Measurements from ENCODE around the gene SDF4. TPM values are rescaled to one million over a fixed set of nuclear protein-coding genes. Genes with fewer than 3 reads are reported as not detected.

The SDF4 gene
- total RNA-seq, 1 donor from 2014 or later, result 175 TPM

GRCh38 chr1:1217621-1218523 lies 13.9 kb downstream of the SDF4 start:
- peaks cover 4% of the 10 kb centered on the region for H3K36me3 ChIP-seq (ENCODE audit: insufficient read depth, low read length)
- TF ChIP-seq CTCF (IDR thresholded peaks at IDR 0.05; ENCODE audit: insufficient read depth, low read depth, low read length) (no peak), EZH2 (IDR thresholded peaks at IDR 0.05; ENCODE audit: insufficient read depth, low read length) (no peak)
- H3K4me3 ChIP-seq (ENCODE audit: insufficient read depth, low read depth, low read length), result no peak overlapping the region
- H3K79me2 ChIP-seq (ENCODE audit: insufficient read depth, low read length), result peaks cover 7% of the 10 kb centered on the region
- no peak overlapping the region for H3K9ac ChIP-seq (ENCODE audit: low read length)
- FAIRE-seq, result no peak
- Mint-ChIP-seq H3K27ac (ENCODE audit: unreplicated experiment) (no peak overlapping the region), H3K4me1 (ENCODE audit: low read depth, unreplicated experiment) (peaks cover 2% of the 10 kb centered on the region), H3K9me3 (ENCODE audit: unreplicated experiment) (no peaks in the 10 kb centered on the region), H3K4me3 (ENCODE audit: unreplicated experiment) (no peak overlapping the region), H3K27me3 (ENCODE audit: low read depth, unreplicated experiment) (no peaks in the 10 kb centered on the region), H3K36me3 (ENCODE audit: low read depth, unreplicated experiment) (peaks cover 10% of the 10 kb centered on the region)
- H3K27me3 ChIP-seq (ENCODE audit: insufficient read depth, low read length), result no peaks in the 10 kb centered on the region
- H4K20me1 ChIP-seq (ENCODE audit: insufficient read depth, low read length), result peaks cover 30% of the 10 kb centered on the region
- no peak for DNase-seq (ENCODE audit: low read depth)
- no peaks in the 10 kb centered on the region for H3K4me1 ChIP-seq (ENCODE audit: insufficient read depth, low read length)
- no peaks in the 10 kb centered on the region for H3K9me3 ChIP-seq (ENCODE audit: insufficient read depth, low read depth, low read length)
- H3K27ac ChIP-seq (ENCODE audit: low read depth, low read length), result no peak overlapping the region
- H2AFZ ChIP-seq (ENCODE audit: low read depth, low read length), result no peak overlapping the region
- no peak overlapping the region for H3K4me2 ChIP-seq (ENCODE audit: low read length)

DNA sequence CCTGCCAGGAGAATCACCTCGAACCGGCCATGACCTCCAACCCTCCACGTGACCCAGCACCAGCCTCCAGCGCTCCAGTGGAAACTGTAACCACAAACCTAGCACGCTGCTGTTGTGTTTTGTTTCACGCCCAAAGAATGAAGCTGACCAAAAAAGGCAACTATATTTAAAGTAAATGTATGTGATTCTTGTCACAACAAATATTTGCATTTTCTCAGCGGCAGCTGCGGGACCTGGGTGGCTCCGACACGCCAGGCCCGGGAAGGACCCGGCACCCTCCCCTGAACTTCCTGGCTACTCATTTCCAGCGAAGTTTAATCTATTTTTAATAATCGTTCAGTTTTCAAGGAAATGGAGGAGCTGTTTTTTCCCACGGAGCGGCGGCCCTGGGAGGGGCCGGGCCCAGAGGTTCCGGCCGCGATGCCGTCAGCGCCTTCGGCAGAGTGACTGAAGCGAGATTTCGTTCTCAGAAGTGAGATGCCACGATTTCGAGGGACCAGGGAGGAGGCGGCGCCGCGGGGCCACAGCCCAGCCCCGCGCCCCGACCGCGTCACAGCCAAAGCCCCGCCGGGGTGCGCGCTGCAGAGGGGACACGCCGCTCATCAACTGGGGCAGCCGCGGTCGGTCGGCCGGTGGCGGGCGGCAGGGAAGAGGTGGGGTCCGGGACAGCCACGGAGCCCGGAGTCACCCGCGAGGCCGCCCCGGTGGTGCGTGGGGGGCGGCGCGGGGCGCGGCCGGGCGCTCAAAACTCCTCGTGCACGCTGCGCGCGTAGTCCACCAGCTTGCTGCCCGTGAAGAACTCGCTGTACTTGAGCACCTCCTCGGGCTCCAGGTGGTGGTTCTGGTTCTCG lies 14.8 kb downstream of the SDF4 start:
- peaks cover 24% of the 10 kb centered on the region for H4K20me1 ChIP-seq (ENCODE audit: insufficient read depth, low read length)
- H3K27ac Mint-ChIP-seq (ENCODE audit: unreplicated experiment), result peak overlapping the region; percentile 64
- no peaks in the 10 kb centered on the region for H3K27me3 Mint-ChIP-seq (ENCODE audit: low read depth, unreplicated experiment)
- peaks cover 2% of the 10 kb centered on the region for H3K36me3 ChIP-seq (ENCODE audit: insufficient read depth, low read length)
- no peak overlapping the region for H3K27ac ChIP-seq (ENCODE audit: low read depth, low read length)
- no peak overlapping the region for H3K4me3 ChIP-seq (ENCODE audit: insufficient read depth, low read depth, low read length)
- H3K36me3 Mint-ChIP-seq (ENCODE audit: low read depth, unreplicated experiment), result peaks cover 8% of the 10 kb centered on the region
- no peak for TF ChIP-seq CTCF (IDR thresholded peaks at IDR 0.05; ENCODE audit: insufficient read depth, low read depth, low read length)
- TF ChIP-seq EZH2 (IDR thresholded peaks at IDR 0.05; ENCODE audit: insufficient read depth, low read length), result no peak
- no peaks in the 10 kb centered on the region for H3K4me1 ChIP-seq (ENCODE audit: insufficient read depth, low read length)
- H3K79me2 ChIP-seq (ENCODE audit: insufficient read depth, low read length), result peaks cover 5% of the 10 kb centered on the region
- no peak overlapping the region for H3K9ac ChIP-seq (ENCODE audit: low read length)
- H3K27me3 ChIP-seq (ENCODE audit: insufficient read depth, low read length), result no peaks in the 10 kb centered on the region
- peaks cover 2% of the 10 kb centered on the region for H3K4me1 Mint-ChIP-seq (ENCODE audit: low read depth, unreplicated experiment)
- FAIRE-seq (no peak), DNase-seq (ENCODE audit: low read depth) (no peak)
- H3K9me3 Mint-ChIP-seq (ENCODE audit: unreplicated experiment), result no peaks in the 10 kb centered on the region
- no peak overlapping the region for H3K4me3 Mint-ChIP-seq (ENCODE audit: unreplicated experiment)
- H2AFZ ChIP-seq (ENCODE audit: low read depth, low read length), result no peak overlapping the region
- no peaks in the 10 kb centered on the region for H3K9me3 ChIP-seq (ENCODE audit: insufficient read depth, low read depth, low read length)
- no peak overlapping the region for H3K4me2 ChIP-seq (ENCODE audit: low read length)

Measured in astrocyte (in vitro differentiated cells and primary cell).